Fibroblast of the aortic adventitia (primary cell): ENCODE data around the gene CAPZB. TPM values are rescaled to one million over a fixed set of nuclear protein-coding genes. Genes with fewer than 3 reads are reported as not detected.

Experiments
- DNase-seq: peaks from one replicate; pipeline ENCODE4 v3.0.0-alpha.2; 2010; ENCODE audit warnings: low read depth
- H3K4me3 ChIP-seq: 2 replicates; pipeline ENCODE4 v1.5.1; 2011; ENCODE audit warnings: low read depth, mild to moderate bottlenecking, control low read depth, low read length, moderate library complexity
- total RNA-seq: library from RNA; depleted of rRNA; stranded (reverse); fragments of >200 nt; gene quantifications from 2 replicates; pipeline ENCODE4 v1.2.3, GENCODE V29; 2012; ENCODE audit warnings: low replicate concordance
- TF ChIP-seq, protein P1 (sequence below): IDR thresholded peaks from 2 replicates; pipeline ENCODE4 v1.5.1; 2011; ENCODE audit warnings: mild to moderate bottlenecking, low read length, control low read depth, inconsistent platforms; ENCODE audit not compliant: insufficient read depth

Gene CAPZB
- total RNA-seq, 1 donor, result 232 TPM

DNA sequence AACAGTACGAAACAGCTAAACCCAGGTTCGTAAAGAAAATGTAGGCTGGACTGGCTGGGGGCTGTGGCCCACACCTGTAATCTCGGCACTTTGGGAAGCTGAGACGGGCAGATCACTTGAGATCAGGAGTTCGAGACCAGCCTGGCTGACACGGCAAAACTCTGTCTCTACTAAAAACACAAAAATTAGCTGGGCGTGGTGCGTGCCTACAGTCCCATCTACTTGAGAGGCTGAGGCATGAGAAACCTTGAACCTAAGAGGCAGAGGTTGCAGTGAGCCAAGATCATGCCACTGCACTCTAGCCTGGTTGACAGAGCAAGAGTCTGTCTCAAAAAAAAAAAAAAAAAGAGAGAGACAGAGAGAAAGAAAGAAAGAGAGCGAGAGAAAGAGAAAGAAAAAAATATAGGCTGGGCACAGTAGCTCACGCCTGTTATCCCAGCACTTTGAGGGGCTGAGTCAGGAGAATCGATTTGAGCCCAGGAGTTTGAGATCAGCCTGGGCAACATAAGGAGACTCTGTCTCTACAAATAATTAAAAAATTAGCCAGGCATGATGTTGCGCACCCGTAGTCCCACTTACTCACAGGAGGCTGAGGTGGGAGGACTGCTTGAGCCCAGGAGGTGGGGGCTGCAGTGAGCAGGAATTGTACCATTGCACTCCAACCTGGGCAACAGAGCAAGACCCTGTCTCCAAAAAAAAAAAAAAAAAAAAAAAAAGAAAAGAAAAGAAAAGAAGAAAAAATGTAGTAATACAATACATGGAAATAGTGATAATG, 35.7 kb downstream of the CAPZB start:
- TF ChIP-seq, protein P1, sequence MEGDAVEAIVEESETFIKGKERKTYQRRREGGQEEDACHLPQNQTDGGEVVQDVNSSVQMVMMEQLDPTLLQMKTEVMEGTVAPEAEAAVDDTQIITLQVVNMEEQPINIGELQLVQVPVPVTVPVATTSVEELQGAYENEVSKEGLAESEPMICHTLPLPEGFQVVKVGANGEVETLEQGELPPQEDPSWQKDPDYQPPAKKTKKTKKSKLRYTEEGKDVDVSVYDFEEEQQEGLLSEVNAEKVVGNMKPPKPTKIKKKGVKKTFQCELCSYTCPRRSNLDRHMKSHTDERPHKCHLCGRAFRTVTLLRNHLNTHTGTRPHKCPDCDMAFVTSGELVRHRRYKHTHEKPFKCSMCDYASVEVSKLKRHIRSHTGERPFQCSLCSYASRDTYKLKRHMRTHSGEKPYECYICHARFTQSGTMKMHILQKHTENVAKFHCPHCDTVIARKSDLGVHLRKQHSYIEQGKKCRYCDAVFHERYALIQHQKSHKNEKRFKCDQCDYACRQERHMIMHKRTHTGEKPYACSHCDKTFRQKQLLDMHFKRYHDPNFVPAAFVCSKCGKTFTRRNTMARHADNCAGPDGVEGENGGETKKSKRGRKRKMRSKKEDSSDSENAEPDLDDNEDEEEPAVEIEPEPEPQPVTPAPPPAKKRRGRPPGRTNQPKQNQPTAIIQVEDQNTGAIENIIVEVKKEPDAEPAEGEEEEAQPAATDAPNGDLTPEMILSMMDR, result no peak
- DNase-seq, result no peak
- peak overlapping the region; percentile 22 for H3K4me3 ChIP-seq

DNA sequence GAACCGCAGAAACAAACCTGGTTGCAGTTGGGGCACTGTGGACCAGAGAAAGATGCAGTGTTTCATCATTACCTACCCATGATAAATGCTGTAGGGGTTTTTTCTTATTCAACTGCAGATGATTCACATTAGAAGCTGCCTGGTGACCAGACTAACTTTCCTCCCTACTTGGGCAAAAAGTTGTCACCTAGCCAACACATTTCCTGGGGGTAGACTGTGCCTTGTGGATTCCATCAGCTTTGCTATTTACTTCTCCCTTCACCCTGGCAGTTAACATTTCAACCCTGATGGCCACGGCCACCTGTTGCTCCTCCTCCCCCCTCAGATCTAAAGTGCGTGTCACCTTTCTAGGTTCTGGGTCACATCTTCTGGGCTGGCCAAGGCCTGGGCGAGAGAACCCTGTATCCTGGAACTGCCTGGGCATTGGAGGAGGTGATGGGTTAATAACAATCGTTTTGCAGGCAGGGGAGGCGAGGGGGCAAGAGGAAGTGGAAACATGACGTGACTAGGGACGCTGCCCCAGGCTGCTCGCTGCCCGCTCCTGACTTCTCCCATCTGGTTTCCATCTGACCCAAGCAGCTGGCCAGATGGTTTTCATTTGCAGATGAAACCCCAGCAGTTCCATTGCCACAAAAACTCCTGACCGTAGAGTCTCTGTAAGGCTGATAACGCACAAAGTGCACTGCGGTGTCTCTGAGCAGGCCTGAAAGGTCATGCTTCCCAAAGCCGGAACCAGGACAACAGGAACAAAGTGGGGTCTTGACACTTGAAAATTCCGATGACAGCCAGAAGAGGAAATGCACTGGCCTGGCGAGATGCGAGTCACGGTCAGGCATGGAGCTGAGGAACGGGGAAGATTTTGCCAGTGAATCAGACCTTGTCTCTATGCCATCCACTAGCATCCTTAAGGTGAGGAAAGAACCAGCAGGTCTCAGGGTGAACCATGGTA, 36.6 kb downstream of the CAPZB start:
- H3K4me3 ChIP-seq, result peak overlapping the region; percentile 22
- TF ChIP-seq, protein P1, result no peak
- DNase-seq, result peak; percentile 96

DNA sequence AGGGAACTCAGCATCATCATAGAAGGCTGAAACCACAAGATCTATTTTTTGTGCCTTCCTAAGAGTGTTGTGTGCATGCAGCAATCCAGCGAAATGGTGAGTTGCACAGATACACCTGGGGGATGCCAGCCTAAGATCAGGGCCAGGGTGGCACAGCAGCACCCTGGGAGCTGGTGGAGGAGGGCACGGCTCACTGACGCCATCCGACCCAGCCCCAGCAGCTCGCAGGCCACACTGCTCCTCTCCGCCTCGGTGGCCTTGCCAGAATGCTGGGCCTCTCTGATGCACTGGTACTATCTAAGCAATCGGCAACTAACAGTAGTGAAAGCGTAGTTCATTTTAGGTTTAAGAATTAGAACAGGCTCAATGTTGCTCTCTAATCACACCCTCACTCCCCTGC, 37.8 kb downstream of the CAPZB start:
- no peak for DNase-seq
- TF ChIP-seq, protein P1, result no peak
- no peak overlapping the region for H3K4me3 ChIP-seq

DNA sequence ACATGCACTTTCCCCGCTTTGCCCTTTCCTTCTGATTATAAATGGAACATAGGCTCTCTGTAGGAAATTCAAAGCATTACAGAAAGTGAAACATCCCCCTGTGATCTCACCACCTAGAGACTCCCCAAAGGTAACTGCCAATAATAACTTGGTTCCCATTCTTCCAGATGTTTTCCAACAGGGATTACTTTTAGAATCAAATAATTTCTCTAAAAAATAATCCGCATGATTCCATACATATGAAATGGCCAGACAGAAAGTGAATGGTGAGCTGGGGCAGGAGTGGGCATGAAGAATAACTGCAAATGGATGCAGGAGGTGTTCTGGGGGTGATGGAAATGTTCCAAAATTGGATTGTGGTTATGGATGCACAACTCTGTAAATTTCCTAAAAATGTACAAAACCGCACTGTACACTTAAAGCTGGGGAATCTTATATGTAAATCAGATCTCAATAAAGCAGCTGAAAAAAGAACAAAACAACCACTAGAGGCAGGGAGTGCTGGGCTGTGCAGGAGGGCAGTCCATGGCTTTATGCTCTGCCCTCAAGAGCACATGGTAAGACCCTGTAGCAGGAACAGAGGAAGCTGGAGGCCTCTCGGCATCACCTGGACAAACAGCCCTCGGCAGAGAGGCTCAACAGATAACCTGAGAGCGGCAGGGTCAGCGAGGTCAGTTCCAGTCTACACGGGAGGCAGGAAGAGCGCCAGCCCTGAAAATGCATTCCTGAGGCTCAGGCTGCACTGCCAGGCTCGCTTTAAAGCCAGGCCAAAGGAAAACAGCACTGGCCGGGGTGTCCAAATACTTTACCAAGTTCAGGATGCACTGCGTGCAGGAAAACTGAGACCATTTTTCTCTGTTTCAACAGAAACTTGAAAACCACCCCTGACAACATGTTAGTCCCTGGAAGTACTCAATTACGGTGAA, 39.7 kb downstream of the CAPZB start:
- TF ChIP-seq, protein P1, result peak; percentile 53
- DNase-seq, result peak; percentile 52
- no peak overlapping the region for H3K4me3 ChIP-seq

DNA sequence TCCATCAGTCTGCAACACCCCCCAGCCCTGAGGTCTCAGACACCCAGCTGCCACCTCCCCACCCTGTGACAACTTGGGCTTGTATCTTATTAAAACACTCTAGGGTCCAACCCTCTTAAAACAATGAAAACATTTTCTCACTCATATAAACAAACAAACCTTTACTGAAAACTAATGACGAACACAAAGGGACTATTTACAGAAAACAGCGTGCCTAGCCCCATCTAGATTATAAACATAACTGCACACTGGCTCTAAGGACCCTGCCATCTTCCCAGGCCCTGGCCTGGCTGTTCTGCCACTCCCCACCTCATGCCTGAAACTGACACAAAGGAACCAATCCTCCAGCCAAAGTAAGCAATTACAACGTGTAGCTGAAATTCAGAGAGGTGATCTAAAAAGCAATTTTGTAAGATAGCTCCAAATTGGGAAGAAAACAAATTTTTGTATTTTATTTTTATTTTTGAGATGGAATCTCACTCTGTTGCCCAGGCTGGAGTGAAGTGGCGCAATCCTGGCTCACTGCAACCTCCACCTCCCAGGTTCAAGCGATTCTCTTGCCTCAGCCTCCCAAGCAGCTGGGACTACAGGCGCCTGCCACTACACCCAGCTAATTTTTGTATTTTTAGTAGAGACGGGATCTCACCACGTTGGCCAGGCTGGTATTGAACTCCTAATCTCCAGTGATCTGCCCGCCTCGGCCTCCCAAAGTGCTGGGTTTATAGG, 40.9 kb downstream of the CAPZB start:
- no peak for DNase-seq
- no peak overlapping the region for H3K4me3 ChIP-seq
- TF ChIP-seq, protein P1, result no peak
